ENCODE measurements around the gene GATA1. TPM values are rescaled to one million over a fixed set of nuclear protein-coding genes. Genes with fewer than 3 reads are reported as not detected.
"Not testable (repeated sequence)": the region's sequence is repeated elsewhere in the genome, so short reads cannot be mapped to it uniquely, and the experiment has no call there.

Gene GATA1
- total RNA-seq, 4 donors from 2014 or later, result not detected

DNA sequence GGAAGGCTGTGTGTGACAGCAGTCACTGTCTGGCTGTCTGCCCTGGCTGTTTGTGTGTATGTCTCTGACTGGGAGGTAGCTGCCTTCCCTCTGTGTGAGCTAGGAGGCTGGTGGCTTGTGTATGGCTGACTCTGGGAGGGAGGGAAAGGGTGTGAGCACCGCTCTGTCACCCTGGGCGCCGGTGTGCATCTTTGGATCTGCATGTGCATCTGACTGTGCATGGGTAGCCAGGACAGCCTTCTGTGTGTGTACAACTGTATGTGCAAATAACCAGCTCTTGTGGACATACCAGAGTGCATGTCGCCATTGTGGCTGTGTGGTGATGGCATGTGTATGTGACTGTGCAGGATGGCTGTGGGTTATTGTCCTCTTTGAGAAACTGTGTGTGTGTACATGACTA lies 32.5 kb downstream of the GATA1 start:
- Histone ChIP-seq H3K27me3 (no peaks in the 10 kb centered on the region), H3K9me3 (no peaks in the 10 kb centered on the region), H3K4me3 (no peak overlapping the region), H3K27ac (no peak overlapping the region), H3K36me3 (peaks cover 0 to 24% (median 0%) of the 10 kb centered on the region in 3 donors), H3K4me1 (no peaks in the 10 kb centered on the region)
- no peak for DNase-seq
- TF ChIP-seq, protein P1, sequence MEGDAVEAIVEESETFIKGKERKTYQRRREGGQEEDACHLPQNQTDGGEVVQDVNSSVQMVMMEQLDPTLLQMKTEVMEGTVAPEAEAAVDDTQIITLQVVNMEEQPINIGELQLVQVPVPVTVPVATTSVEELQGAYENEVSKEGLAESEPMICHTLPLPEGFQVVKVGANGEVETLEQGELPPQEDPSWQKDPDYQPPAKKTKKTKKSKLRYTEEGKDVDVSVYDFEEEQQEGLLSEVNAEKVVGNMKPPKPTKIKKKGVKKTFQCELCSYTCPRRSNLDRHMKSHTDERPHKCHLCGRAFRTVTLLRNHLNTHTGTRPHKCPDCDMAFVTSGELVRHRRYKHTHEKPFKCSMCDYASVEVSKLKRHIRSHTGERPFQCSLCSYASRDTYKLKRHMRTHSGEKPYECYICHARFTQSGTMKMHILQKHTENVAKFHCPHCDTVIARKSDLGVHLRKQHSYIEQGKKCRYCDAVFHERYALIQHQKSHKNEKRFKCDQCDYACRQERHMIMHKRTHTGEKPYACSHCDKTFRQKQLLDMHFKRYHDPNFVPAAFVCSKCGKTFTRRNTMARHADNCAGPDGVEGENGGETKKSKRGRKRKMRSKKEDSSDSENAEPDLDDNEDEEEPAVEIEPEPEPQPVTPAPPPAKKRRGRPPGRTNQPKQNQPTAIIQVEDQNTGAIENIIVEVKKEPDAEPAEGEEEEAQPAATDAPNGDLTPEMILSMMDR (IDR thresholded peaks at IDR 0.05), result no peak
- no peak for TF ChIP-seq POLR2A (IDR thresholded peaks at IDR 0.05)

DNA sequence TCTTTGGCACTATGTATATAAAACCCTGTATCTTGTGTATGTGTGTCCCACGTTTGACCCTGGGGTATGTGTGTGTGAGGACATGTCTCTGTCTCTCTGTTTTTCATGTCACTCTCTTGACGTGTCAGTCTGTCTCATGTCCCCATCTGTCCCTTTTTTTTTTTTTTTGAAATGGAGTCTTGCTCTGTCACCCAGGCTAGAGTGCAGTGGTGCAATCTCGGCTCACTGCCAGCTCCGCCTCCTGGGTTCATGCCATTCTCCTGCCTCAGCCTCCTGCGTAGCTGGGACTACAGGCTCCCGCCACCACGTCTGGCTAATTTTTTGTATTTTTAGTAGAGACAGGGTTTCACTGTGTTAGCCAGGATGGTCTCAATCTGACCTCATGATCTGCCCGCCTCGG lies 33.0 kb downstream of the GATA1 start:
- H3K4me3 ChIP-seq, DNase-seq, H3K27ac ChIP-seq, H3K4me1 ChIP-seq, H3K27me3 ChIP-seq, H3K9me3 ChIP-seq: not testable (repeated sequence)
- H3K36me3 ChIP-seq, result peaks cover 0 to 22% (median 0%) of the 10 kb centered on the region in 3 donors

DNA sequence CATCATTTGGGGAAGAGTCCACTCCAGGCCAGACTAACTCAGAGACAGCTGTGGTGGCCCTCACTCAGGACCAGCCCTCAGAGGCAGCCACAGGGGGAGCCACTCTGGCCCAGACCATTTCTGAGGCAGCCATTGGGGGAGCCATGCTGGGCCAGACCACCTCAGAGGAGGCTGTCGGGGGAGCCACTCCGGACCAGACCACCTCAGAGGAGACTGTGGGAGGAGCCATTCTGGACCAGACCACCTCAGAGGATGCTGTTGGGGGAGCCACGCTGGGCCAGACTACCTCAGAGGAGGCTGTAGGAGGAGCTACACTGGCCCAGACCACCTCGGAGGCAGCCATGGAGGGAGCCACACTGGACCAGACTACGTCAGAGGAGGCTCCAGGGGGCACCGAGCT lies 36.7 kb downstream of the GATA1 start:
- Histone ChIP-seq H3K9me3 (no peaks in the 10 kb centered on the region), H3K27ac (no peak overlapping the region), H3K27me3 (no peaks in the 10 kb centered on the region), H3K36me3 (peaks cover 0 to 13% (median 0%) of the 10 kb centered on the region in 3 donors), H3K4me1 (no peaks in the 10 kb centered on the region), H3K4me3 (no peak overlapping the region)
- TF ChIP-seq, protein P1 (IDR thresholded peaks at IDR 0.05), result no peak
- TF ChIP-seq POLR2A (IDR thresholded peaks at IDR 0.05), result no peak
- DNase-seq, result no peak

DNA sequence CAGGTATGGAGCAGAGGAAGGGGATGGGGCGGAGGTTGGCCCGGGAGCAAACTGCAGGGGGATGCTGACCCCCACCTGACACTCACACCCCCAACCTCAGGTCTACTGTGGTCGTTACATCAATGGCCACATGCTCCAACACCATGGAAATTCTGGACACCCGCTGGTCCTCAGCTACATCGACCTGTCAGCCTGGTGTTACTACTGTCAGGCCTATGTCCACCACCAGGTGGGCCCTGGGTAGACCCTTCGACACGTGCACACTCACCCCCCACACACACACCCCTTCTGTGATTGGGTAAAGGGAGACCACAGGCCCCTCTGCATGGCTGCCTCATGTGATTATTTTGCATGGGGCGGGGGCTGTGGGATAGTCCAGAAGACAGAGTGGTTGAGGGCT lies 37.7 kb downstream of the GATA1 start:
- Histone ChIP-seq H3K36me3 (peaks cover 0 to 10% (median 0%) of the 10 kb centered on the region in 3 donors), H3K27me3 (no peaks in the 10 kb centered on the region)
- TF ChIP-seq, protein P1 (IDR thresholded peaks at IDR 0.05), result no peak
- no peak for TF ChIP-seq POLR2A (IDR thresholded peaks at IDR 0.05)

DNA sequence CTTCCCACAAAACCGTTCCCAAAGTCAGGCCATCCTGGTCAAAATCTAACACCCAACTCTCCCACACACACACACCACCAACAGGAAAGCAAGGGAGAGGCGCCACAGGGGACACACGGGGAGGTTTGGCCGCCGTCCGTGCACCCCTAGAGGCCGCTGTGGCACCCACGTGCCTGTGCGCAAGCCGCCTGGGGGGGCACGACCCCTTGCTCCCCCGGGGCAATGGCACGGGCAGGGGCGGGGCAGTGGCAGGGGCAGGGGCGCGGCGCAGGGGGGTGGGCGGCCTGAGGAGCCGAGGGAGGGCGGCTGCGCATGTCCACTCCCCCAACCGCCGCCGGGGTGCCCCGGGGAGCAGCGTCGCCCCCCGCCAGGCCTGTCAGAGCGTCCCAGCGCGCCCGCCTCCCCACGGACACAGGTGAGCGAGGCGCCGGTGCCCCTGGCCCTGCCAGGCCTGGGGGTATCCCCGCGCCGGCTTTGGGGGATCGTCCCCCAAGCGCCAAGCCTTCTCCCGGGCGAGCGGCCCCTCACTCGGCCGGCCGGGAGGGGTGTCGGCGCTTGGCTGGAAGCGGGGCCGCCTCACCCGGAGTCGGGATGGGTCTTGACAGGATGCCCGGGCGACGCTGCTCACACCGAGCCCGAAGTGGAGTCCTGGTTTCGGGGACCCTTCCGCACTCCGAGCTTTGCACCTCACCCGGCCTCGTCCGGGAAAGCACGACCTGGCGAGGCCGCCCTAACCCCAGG lies 39.9 kb downstream of the GATA1 start, which contains the start of gene ERAS:
ERAS (plus strand) TSS at position 379 of the 741 bp plus-strand sequence. CDS start 2,611 bp downstream, outside the sequence.
- Histone ChIP-seq H3K4me3 (peak within 1 kb of the TSS in 1 of 4 donors; percentile 9), H3K36me3 (peaks cover 0 to 10% (median 0%) of the 10 kb centered on the region in 3 donors), H3K27ac (no peak within 1 kb of the TSS), H3K27me3 (no peaks in the 10 kb centered on the region), H3K9me3 (no peaks in the 10 kb centered on the region), H3K4me1 (no peaks in the 10 kb centered on the region)
- no peak for DNase-seq
- TF ChIP-seq, protein P1 (IDR thresholded peaks at IDR 0.05), result no peak
- no peak for TF ChIP-seq POLR2A (IDR thresholded peaks at IDR 0.05)

More for the DNA sequence above, 37.7 kb downstream of the GATA1 start:
- Histone ChIP-seq H3K9me3 (no peaks in the 10 kb centered on the region), H3K4me1 (no peaks in the 10 kb centered on the region), H3K27ac (no peak overlapping the region), H3K4me3 (no peak overlapping the region)
- DNase-seq, result no peak

DNA sequence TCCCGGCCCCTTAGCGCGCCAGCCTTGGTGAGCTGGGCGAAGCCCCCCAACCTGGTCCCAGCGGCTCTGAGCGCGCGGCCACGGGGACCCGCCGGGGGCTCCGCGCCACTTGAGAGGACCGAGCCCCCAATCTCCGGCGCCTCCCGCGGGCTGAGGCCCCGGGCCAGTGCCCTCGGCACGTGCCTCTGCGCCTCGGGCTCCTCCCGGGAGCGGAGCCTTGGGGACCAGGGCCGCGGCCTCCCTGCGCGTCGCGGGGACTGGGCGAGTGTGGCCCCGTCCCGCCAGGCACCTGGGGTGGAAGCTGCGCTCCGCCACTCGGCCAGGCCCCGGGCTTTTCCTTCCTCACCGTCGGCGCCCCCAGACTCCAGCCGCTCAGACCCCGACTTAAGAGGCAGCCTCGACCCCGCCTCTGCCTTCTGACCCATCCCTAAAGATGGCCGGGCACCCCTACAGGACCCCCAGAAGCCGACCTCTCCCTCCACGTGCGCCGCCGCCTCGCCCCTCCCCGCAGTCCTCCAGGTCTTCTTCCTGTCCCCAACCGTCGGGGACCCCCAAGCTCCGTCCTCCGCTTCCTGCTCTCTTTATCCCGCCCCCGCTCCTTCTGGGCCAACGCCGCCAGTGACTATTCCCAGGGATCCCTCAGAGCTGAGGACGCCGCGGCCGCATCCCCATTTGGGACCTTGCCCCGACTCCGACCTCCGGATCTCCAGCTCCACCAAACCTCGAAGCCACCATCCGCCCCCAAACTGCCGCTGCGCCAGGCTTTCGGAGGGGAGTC lies 40.7 kb downstream of the GATA1 start:
- Histone ChIP-seq H3K9me3 (no peaks in the 10 kb centered on the region), H3K27ac (no peak overlapping the region), H3K4me3 (no peak overlapping the region), H3K4me1 (no peaks in the 10 kb centered on the region), H3K36me3 (peaks cover 0 to 10% (median 0%) of the 10 kb centered on the region in 3 donors), H3K27me3 (no peaks in the 10 kb centered on the region)
- TF ChIP-seq, protein P1 (IDR thresholded peaks at IDR 0.05), result no peak
- TF ChIP-seq POLR2A (IDR thresholded peaks at IDR 0.05), result no peak
- DNase-seq, result no peak
